Endothelial cell of umbilical vein (primary cell): ENCODE results near the gene TRIM23. TPM values are rescaled to one million over a fixed set of nuclear protein-coding genes. Genes with fewer than 3 reads are reported as not detected.

Experiments
- BruUV-seq: library from RNA; stranded (reverse); fragments of 400-500 nt; replicated peaks from 2 replicates; lab custom pipeline; 2021; lab: Mats Ljungman, UMichigan
- CTCF ChIA-PET: fragments of 300-600, 350-600 bp; sonication (Branson Sonifier 250); formaldehyde crosslinking; loops from one replicate; lab custom pipeline; 2021; ENCODE audit warnings: antibody characterized with exemption, inconsistent platforms; lab: Charles Lee
- POLR2A ChIA-PET: fragments of 300-600, 350-600 bp; sonication (Branson Sonifier 250); formaldehyde crosslinking; loops from one replicate; lab custom pipeline; 2021; ENCODE audit warnings: antibody characterized with exemption, inconsistent platforms; lab: Charles Lee
- DNase-seq: peaks from one replicate; pipeline ENCODE4 v3.0.0-alpha.2; 2011; ENCODE audit warnings: low read depth, low spot score
- FAIRE-seq: peaks from 2 replicates; lab custom pipeline; 2011; peaks lifted over from hg19 to GRCh38; lab: Jason Lieb, UNC
- H2AFZ ChIP-seq: 2 replicates; pipeline ENCODE4 v1.6.0; 2012; ENCODE audit warnings: low read depth, low read length, control low read depth, inconsistent platforms
- H3K27ac ChIP-seq: 2 replicates; pipeline ENCODE4 v1.5.1; 2011; ENCODE audit warnings: low read depth, mild to moderate bottlenecking, control low read depth, low read length, moderate library complexity; ENCODE audit not compliant: insufficient read depth
- H3K27me3 ChIP-seq, 2 experiments: 2 replicates each; pipeline versions ENCODE4 v1.6.0 to v1.6.1; 2011; ENCODE audit warnings: low read length in 2 of 2, mixed read lengths in 1 of 2; ENCODE audit not compliant: control insufficient read depth in 2 of 2, insufficient read depth in 2 of 2
- H3K36me3 ChIP-seq, 2 experiments: 2 replicates in 1 of 2; 3 replicates in 1 of 2; pipeline ENCODE4 v1.5.1; 2011; ENCODE audit warnings: low read length in 2 of 2, mild to moderate bottlenecking in 1 of 2, moderate library complexity in 1 of 2; ENCODE audit not compliant: control insufficient read depth in 2 of 2, insufficient read depth in 2 of 2; ENCODE audit errors: extremely low read depth in 1 of 2
- H3K4me1 ChIP-seq: 3 replicates; pipeline ENCODE4 v1.5.1; 2011; ENCODE audit warnings: mild to moderate bottlenecking, low read length; ENCODE audit not compliant: control insufficient read depth, insufficient read depth; ENCODE audit errors: extremely low read depth
- H3K4me2 ChIP-seq: 2 replicates; pipeline ENCODE4 v1.6.1; 2011; ENCODE audit warnings: low read length, control low read depth, mixed read lengths; ENCODE audit not compliant: insufficient read depth
- H3K4me3 ChIP-seq, 3 experiments: fragments of 200-600 bp in 1 of 3; sonication (generic), shearing (Covaris generic) in 1 of 3; replicated peaks in 1 of 3; 2 replicates each; pipeline ENCODE4 v1.5.1; 2011 to 2016; ENCODE audit warnings: control low read depth in 3 of 3, low read length in 3 of 3, mild to moderate bottlenecking in 2 of 3, inconsistent platforms in 1 of 3, low read depth in 1 of 3, moderate library complexity in 1 of 3; ENCODE audit not compliant: insufficient read depth in 1 of 3
- H3K79me2 ChIP-seq: 2 replicates; pipeline ENCODE4 v1.6.0; 2012; ENCODE audit warnings: low read length, inconsistent platforms; ENCODE audit not compliant: control insufficient read depth, insufficient read depth
- H3K9ac ChIP-seq: replicated peaks from 2 replicates; pipeline ENCODE3; 2011; ENCODE audit warnings: low read length, control low read depth; ENCODE audit not compliant: insufficient read depth; ENCODE audit errors: extremely low read depth
- H3K9me1 ChIP-seq: replicated peaks from 3 replicates; pipeline ENCODE4 v1.6.0; 2011; ENCODE audit warnings: mild to moderate bottlenecking, low read length; ENCODE audit not compliant: control insufficient read depth, insufficient read depth; ENCODE audit errors: extremely low read depth
- H3K9me3 ChIP-seq: replicated peaks from 2 replicates; pipeline ENCODE4 v1.5.1; 2012; ENCODE audit warnings: low read length, inconsistent platforms; ENCODE audit not compliant: control insufficient read depth, insufficient read depth
- H4K20me1 ChIP-seq: replicated peaks from 2 replicates; pipeline ENCODE3; 2011; ENCODE audit warnings: mild to moderate bottlenecking, low read length; ENCODE audit not compliant: control insufficient read depth, insufficient read depth; ENCODE audit errors: extremely low read depth
- CTCF ChIP-seq, 2 donors: IDR thresholded peaks; 1 replicate in 1 of 2; 2 replicates in 1 of 2; pipeline ENCODE4 v1.5.1; 2011; ENCODE audit warnings: low read length in 2 of 2, mild to moderate bottlenecking in 2 of 2, moderate library complexity in 2 of 2, control low read depth in 1 of 2, inconsistent platforms in 1 of 2, low read depth in 1 of 2; ENCODE audit not compliant: insufficient read depth in 1 of 2; ENCODE audit errors: extremely low read depth in 1 of 2
- EZH2 ChIP-seq: IDR thresholded peaks from 2 replicates; pipeline ENCODE4 v1.6.1; 2012; ENCODE audit warnings: borderline replicate concordance, low read depth, mild to moderate bottlenecking, moderate library complexity, low read length, inconsistent platforms; ENCODE audit not compliant: severe bottlenecking
- FOS ChIP-seq: IDR thresholded peaks from 2 replicates; pipeline ENCODE4 v1.6.1; 2011; ENCODE audit warnings: mild to moderate bottlenecking, low read length, moderate library complexity, borderline replicate concordance; ENCODE audit not compliant: insufficient read depth
- GATA2 ChIP-seq: IDR thresholded peaks from 2 replicates; pipeline ENCODE4 v1.7.0; 2011; ENCODE audit warnings: low read depth, mild to moderate bottlenecking, moderate library complexity, mixed read lengths, low read length; ENCODE audit not compliant: insufficient read length, insufficient read depth
- JUN ChIP-seq: IDR thresholded peaks from 2 replicates; pipeline ENCODE4 v1.6.1; 2011; ENCODE audit warnings: borderline replicate concordance, low read depth; ENCODE audit not compliant: insufficient read length, insufficient read depth
- MAX ChIP-seq: IDR thresholded peaks from 2 replicates; pipeline ENCODE4 v1.6.1; 2011; ENCODE audit not compliant: insufficient read depth, insufficient read length
- MYC ChIP-seq: IDR thresholded peaks from one replicate; pipeline ENCODE4 v1.6.1; 2011; ENCODE audit warnings: mild to moderate bottlenecking, low read depth, low read length
- POLR2A ChIP-seq: IDR thresholded peaks from 2 replicates; pipeline ENCODE4 v1.6.1; 2012; ENCODE audit warnings: low read depth, mild to moderate bottlenecking, control low read depth, low read length
- POLR2AphosphoS5 ChIP-seq: IDR thresholded peaks from 2 replicates; pipeline ENCODE4 v1.6.1; 2012; ENCODE audit warnings: low read depth, mild to moderate bottlenecking, control low read depth, low read length, moderate library complexity; ENCODE audit not compliant: insufficient read depth
- dilution Hi-C: fragments of 300-500 bp; cut with MboI; formaldehyde crosslinking; loops from one replicate; pipeline ENCODE4 v1.15.0; 2019; ENCODE audit warnings: low sequenced_read_pairs; ENCODE audit not compliant: extremely low pct_ligation_motif_present
- intact Hi-C: fragments of 100-400 bp; cut with micrococcal nuclease; formaldehyde crosslinking; loops from one replicate; pipeline ENCODE4 v1.10.0; 2022
- polyA plus RNA-seq, 4 experiments: library from polyadenylated mRNA; depleted of rRNA in 3 of 4; stranded (reverse) in 3 of 4; unstranded in 1 of 4; fragments of >200 nt; gene quantifications; 2 replicates each; pipeline versions ENCODE4 v1.2.1 to v1.2.3, GENCODE V29; 2011 to 2012; ENCODE audit warnings: missing spikeins in 1 of 4
- total RNA-seq: library from RNA; stranded (reverse); gene quantifications from 2 replicates; pipeline ENCODE4 v1.2.3, GENCODE V29; 2021

TRIM23 gene
- total and polyA plus RNA-seq, 2 donors (not counting 3 experiments of a cell fraction or from before 2014, with no cell fraction given): 2.2 to 10.6 TPM

- ChIA-PET POLR2A (no interaction called here), CTCF (no interaction called here)
- no peak overlapping the region for H2AFZ ChIP-seq
- peaks cover 5% of the 10 kb centered on the region for H3K79me2 ChIP-seq
- no peak overlapping the region for H3K4me3 ChIP-seq
- no peaks in the 10 kb centered on the region for H3K9me3 ChIP-seq
- dilution Hi-C loops (no loop called here), intact Hi-C loops (no loop called here)
- H4K20me1 ChIP-seq: no peaks in the 10 kb centered on the region
- no peaks in the 10 kb centered on the region for H3K4me1 ChIP-seq
- no peak for TF ChIP-seq EZH2
- TF ChIP-seq FOS: no peak
- TF ChIP-seq GATA2: no peak
- TF ChIP-seq MYC: no peak
- TF ChIP-seq CTCF (IDR thresholded peaks at IDR 0.05; ENCODE audit: extremely low read depth in 1 of 2, insufficient read depth in 1 of 2, low read depth in 1 of 2, low read length in 2 of 2): no peak
- TF ChIP-seq JUN: no peak
- TF ChIP-seq POLR2A: no peak
- no peak for TF ChIP-seq POLR2AphosphoS5
- TF ChIP-seq MAX: no peak
- FAIRE-seq (no peak), DNase-seq (no peak)
- H3K4me2 ChIP-seq: no peak overlapping the region
- no TSS peak for BruUV-seq
- H3K36me3 ChIP-seq: peaks cover 7 to 10% of the 10 kb centered on the region in 2 experiments
- no peak overlapping the region for H3K9ac ChIP-seq
- no peak overlapping the region for H3K27ac ChIP-seq
- H3K27me3 ChIP-seq: no peaks in the 10 kb centered on the region
- no peaks in the 10 kb centered on the region for H3K9me1 ChIP-seq
Measured at GRCh38 chr5:65577141-65577540, 47.0 kb downstream of the TRIM23 start.
